ENCODE measurements around the gene MMP24. TPM values are rescaled to one million over a fixed set of nuclear protein-coding genes. Genes with fewer than 3 reads are reported as not detected.
"Not testable (repeated sequence)": the region's sequence is repeated elsewhere in the genome, so short reads cannot be mapped to it uniquely, and the experiment has no call there.

Gene MMP24
- total RNA-seq, 6 experiments from 2014 or later, result 0.27 to 1.5 (median 0.84) TPM

DNA sequence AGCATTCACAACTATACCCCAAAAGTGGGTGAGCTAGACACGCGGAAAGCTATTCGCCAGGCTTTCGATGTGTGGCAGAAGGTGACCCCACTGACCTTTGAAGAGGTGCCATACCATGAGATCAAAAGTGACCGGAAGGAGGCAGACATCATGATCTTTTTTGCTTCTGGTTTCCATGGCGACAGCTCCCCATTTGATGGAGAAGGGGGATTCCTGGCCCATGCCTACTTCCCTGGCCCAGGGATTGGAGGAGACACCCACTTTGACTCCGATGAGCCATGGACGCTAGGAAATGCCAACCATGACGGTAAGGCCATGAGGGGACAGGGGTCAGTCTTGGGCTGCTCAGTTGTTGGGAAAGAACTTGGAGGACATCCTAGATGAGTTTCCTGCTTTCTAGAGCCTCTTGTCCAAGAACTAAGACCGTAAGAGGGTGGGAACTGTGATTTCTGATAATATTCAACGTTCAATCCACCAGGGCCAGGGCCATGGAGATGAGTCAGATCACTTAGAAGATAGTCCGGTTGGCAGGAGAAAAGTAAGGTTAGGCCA, 28.0 kb downstream of the MMP24 start:
- Histone ChIP-seq H3K27ac (no peak overlapping the region), H3K36me3 (no peaks in the 10 kb centered on the region), H3K4me1 (peaks cover 0 to 9% (median 0%) of the 10 kb centered on the region in 4 donors), H3K9me3 (no peaks in the 10 kb centered on the region), H3K4me3 (no peak overlapping the region), H3K27me3 (no peaks in the 10 kb centered on the region)
- 97% methylated on average over 11 of the region's 12 CpGs for WGBS (ENCODE audit: insufficient coverage, low coverage, low lambda C conversion rate, missing lambda C conversion rate)
- no peak for TF ChIP-seq POLR2A (IDR thresholded peaks at IDR 0.05)
- TF ChIP-seq, protein P1, sequence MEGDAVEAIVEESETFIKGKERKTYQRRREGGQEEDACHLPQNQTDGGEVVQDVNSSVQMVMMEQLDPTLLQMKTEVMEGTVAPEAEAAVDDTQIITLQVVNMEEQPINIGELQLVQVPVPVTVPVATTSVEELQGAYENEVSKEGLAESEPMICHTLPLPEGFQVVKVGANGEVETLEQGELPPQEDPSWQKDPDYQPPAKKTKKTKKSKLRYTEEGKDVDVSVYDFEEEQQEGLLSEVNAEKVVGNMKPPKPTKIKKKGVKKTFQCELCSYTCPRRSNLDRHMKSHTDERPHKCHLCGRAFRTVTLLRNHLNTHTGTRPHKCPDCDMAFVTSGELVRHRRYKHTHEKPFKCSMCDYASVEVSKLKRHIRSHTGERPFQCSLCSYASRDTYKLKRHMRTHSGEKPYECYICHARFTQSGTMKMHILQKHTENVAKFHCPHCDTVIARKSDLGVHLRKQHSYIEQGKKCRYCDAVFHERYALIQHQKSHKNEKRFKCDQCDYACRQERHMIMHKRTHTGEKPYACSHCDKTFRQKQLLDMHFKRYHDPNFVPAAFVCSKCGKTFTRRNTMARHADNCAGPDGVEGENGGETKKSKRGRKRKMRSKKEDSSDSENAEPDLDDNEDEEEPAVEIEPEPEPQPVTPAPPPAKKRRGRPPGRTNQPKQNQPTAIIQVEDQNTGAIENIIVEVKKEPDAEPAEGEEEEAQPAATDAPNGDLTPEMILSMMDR (IDR thresholded peaks at IDR 0.05), result no peak
- intact Hi-C loops (cut with DNase I), result no loop called here
- DNase-seq, result no peak
- ATAC-seq, result no peak

DNA sequence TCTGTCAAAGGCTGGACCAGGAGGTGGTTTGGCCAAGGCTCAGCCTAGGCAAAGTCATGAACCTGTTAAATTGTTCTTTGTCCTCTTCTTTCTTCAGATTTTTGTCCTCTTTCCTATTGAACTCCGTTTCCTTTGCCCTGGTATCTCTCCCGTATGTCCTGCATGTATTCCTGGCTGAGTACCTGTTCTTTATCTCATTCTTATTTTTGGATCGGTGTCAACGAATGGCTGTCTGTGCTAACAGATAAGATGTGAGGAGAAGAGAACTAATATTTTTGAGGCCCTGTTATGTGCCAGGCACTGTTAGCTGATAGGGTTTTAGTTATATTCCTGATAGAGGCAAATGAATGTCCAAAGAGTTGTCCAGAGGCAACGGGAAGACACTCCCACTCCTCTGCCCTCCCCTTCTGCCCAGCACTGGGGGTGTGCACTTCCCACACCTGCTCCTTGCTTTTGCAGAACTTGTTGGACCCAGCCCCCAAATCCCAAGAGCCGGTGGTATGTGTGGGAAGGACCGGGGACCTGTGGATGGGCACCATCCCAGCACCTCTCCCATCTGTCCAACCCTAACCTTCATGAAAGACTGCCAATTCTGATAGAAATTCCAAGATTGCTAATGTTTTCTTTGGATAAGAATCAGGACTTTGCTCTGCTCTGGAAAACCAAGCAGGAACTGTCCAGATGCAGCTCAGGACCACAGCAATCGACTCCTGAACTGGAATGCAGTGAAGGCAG, 30.9 kb downstream of the MMP24 start:
- peaks cover 0 to 9% (median 0%) of the 10 kb centered on the region in 4 donors for H3K4me1 ChIP-seq
- no peak for TF ChIP-seq POLR2A (IDR thresholded peaks at IDR 0.05)
- TF ChIP-seq, protein P1 (IDR thresholded peaks at IDR 0.05), result no peak
- intact Hi-C loops (cut with DNase I), result no loop called here
- H3K9me3 ChIP-seq, result no peaks in the 10 kb centered on the region
- H3K27me3 ChIP-seq, result no peaks in the 10 kb centered on the region
- no peaks in the 10 kb centered on the region for H3K36me3 ChIP-seq
- 51% methylated on average over 8 of the region's 8 CpGs for WGBS (ENCODE audit: insufficient coverage, low coverage, low lambda C conversion rate, missing lambda C conversion rate)
- DNase-seq (no peak), ATAC-seq (peak in 2 of 4 donors; percentile 47 to 50)
- no peak overlapping the region for H3K27ac ChIP-seq
- H3K4me3 ChIP-seq, result no peak overlapping the region

- H3K27ac ChIP-seq, result no peak overlapping the region
- intact Hi-C loops (cut with DNase I), result no loop called here
- DNase-seq, result peak in 1 of 3 donors; percentile 35
- H3K4me3 ChIP-seq, result no peak overlapping the region
- H3K27me3 ChIP-seq, result no peaks in the 10 kb centered on the region
- H3K9me3 ChIP-seq, result no peaks in the 10 kb centered on the region
- no peak for TF ChIP-seq POLR2A (IDR thresholded peaks at IDR 0.05)
- TF ChIP-seq, protein P1 (IDR thresholded peaks at IDR 0.05), result no peak
- WGBS (ENCODE audit: insufficient coverage, low coverage, low lambda C conversion rate, missing lambda C conversion rate), result no CpG with 5 or more reads among the region's 6 CpGs
- H3K4me1 ChIP-seq, result peaks cover 0 to 20% (median 6%) of the 10 kb centered on the region in 4 donors
- ATAC-seq, result no peak
- H3K36me3 ChIP-seq, result no peaks in the 10 kb centered on the region
These were observed 33.9 kb downstream of the MMP24 start for GRCh38 chr20:35260426-35260825.

DNA sequence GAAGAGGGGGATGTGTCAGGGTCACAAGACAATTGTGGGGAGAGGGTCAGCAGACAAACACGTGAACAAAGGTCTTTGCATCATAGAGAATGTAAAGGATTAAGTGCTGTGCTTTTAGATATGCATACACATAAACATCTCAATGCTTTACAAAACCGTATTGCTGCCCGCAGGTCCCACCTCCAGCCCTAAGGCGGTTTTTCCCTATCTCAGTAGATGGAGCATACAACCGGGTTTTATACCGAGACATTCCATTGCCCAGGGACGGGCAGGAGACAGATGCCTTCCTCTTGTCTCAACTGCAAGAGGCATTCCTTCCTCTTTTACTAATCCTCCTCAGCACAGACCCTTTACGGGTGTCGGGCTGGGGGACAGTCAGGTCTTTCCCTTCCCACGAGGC, 35.8 kb downstream of the MMP24 start:
- H3K27me3 ChIP-seq; DNase-seq; intact Hi-C loops (cut with DNase I); H3K4me3 ChIP-seq; H3K9me3 ChIP-seq; H3K27ac ChIP-seq; H3K36me3 ChIP-seq; ATAC-seq: not testable (repeated sequence)
- 73% methylated on average over 7 of the region's 10 CpGs for WGBS (ENCODE audit: insufficient coverage, low coverage, low lambda C conversion rate, missing lambda C conversion rate)
- peaks cover 0 to 20% (median 6%) of the 10 kb centered on the region in 4 donors for H3K4me1 ChIP-seq

DNA sequence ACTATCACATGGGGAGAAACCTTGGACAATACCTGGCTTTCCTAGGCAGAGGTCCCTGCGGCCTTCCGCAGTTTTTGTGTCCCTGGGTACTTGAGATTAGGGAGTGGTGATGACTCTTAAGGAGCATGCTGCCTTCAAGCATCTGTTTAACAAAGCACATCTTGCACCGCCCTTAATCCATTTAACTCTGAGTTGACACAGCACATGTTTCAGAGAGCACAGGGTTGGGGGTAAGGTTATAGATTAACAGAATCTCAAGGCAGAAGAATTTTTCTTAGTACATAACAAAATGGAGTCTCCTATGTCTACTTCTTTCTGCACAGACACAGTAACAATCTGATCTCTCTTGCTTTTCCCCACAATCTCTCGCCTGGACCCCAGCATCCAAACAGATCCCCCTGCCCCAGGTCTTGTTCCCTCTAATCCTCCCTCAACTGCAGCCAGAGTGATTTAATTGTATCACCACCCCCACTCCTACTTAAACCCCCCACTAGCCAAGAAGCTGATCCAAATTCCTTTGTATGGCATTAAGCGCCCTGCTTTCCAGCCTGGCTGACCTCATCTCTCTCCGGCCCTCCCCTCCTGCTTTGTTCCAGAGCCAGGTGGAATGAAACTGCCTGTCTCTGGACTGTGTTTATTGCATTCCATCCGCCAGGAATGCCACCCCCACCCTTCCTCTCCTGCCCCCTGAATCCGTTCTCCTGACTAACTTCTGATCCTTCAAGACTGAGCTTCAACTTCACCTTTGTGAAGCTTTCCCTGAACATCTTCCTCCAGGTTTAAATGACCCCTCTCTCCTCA, 36.4 kb downstream of the MMP24 start:
- H3K4me3 ChIP-seq; H3K36me3 ChIP-seq; intact Hi-C loops (cut with DNase I); H3K9me3 ChIP-seq; H3K27me3 ChIP-seq: not testable (repeated sequence)
- peak in 1 of 3 donors; percentile 35 for DNase-seq
- ATAC-seq, result peak; percentile 45 to 84 (median 71)
- WGBS (ENCODE audit: insufficient coverage, low coverage, low lambda C conversion rate, missing lambda C conversion rate), result 52% methylated on average over 5 of the region's 8 CpGs
- Histone ChIP-seq H3K27ac (peak overlapping the region; percentile 13 to 55 (median 24)), H3K4me1 (peaks cover 0 to 14% (median 6%) of the 10 kb centered on the region in 4 donors)

Measured in right lobe of liver (tissue), 6 donors.